AG09319 (cell line): ENCODE results near the gene ITPKA.
"Not testable (repeated sequence)": the region's sequence is repeated elsewhere in the genome, so short reads cannot be mapped to it uniquely, and the experiment has no call there.

ENCODE experiments used
- DNase-seq: peaks from one replicate; pipeline ENCODE4 v3.0.0-alpha.2; 2010; ENCODE audit warnings: low read depth; ENCODE audit errors: extremely low read depth
- CTCF ChIP-seq: IDR thresholded peaks from 2 replicates; pipeline ENCODE4 v1.5.1; 2011; ENCODE audit warnings: low read depth, mild to moderate bottlenecking, inconsistent platforms, low read length, moderate library complexity

Gene ITPKA

GRCh38 chr15:41493205-41493901 is at the start of gene ITPKA:
ITPKA (plus strand) TSS chr15:41493874; CDS start chr15:41493928, 54 bp downstream.
- no peak for TF ChIP-seq CTCF
- DNase-seq: peak; percentile 23

DNA sequence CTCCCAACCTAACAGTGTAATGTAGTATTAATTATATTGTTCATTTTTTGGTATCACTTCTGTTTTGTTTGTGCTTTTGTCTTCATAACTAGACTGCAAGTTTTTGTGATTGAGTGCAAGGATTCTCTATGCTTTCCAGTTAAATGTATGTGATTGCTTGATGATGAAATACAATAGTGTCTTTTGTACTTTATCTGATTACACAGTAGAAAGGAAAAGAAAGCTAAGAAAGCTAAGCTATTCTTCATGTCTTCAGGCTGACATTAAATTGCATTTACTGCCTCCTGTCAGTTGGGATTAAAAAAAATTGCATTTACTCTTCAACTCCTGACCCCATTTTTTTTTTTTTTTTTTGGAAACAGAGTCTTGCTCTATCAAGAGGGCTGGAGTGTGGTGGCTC is 48.3 kb upstream of the ITPKA start:
- no peak for DNase-seq
- TF ChIP-seq CTCF: no peak

- TF ChIP-seq CTCF: no peak
- no peak for DNase-seq
Measured at GRCh38 chr15:41462084-41462795, 31.4 kb upstream of the ITPKA start.

- no peak for DNase-seq
- no peak for TF ChIP-seq CTCF
Measured at GRCh38 chr15:41464889-41465580, 28.6 kb upstream of the ITPKA start.

GRCh38 chr15:41465822-41466421 is 27.8 kb upstream of the ITPKA start:
- peak; percentile 97 for TF ChIP-seq CTCF
- peak; percentile 20 for DNase-seq

DNA sequence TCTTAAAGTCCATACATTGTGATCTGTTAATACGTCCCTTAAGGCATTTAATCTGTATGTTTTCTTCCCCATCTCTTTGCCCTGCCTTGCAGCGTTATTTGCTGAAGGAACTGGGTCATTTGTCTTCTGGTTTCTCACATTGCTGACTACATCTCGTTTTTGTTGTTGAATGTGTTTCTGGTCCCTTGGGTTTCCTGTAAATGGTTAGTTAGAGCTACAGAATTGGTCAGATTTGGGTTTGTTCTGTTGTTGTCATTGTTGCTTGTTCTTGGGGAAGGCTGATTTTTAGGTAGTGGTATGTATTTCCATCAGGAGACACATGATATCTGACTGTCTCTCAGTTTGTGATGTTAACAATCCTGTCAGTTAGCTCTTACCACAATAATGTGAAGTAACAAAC is 27.0 kb upstream of the ITPKA start:
- TF ChIP-seq CTCF: no peak

DNA sequence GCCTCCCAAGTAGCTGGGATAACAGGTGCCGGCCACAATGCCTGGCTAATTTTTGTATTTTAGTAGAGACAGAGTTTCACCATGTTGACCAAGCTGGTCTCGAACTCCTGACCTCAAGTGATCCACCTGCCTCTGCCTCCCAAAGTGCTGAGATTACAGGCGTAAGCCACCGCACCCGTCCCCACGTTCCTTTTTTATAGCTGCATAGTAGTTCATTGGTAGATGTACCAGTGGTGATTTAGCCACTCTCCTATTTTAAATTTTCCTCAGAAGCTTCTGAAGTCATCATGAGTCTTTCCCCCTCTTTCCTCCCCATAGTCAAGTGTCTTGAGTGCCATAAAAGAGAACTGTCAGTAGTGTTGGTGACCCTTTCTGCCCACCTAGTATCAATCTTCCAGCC is 24.0 kb upstream of the ITPKA start:
- not testable (repeated sequence) for DNase-seq

More for the DNA sequence above, 27.0 kb upstream of the ITPKA start:
- DNase-seq: no peak
